CD4-positive, alpha-beta memory T cell (primary cell): ENCODE measurements around the gene FCER2. TPM values are rescaled to one million over a fixed set of nuclear protein-coding genes. Genes with fewer than 3 reads are reported as not detected.

Source experiments
- CTCF ChIA-PET: fragments of 350-600 bp; sonication (Branson Sonifier 250); formaldehyde crosslinking; loops from one replicate; lab custom pipeline; 2021; ENCODE audit warnings: inconsistent platforms; ENCODE audit not compliant: partially characterized antibody; lab: Charles Lee
- POLR2A ChIA-PET: fragments of 350-600 bp; sonication (Branson Sonifier 250); formaldehyde crosslinking; loops from one replicate; lab custom pipeline; 2021; ENCODE audit not compliant: partially characterized antibody; lab: Charles Lee
- DNase-seq, 5 donors: peaks; one replicate each; pipeline versions ENCODE4 v3.0.0 to v3.0.0-alpha.2; 2020 to 2022; ENCODE audit warnings: mixed read lengths in 1 of 5
- H3K27ac ChIP-seq: one replicate; pipeline ENCODE4 v1.7.0; 2013; ENCODE audit warnings: low read depth, low read length
- H3K27me3 ChIP-seq: 2 replicates; pipeline ENCODE4 v1.7.0; 2013; ENCODE audit warnings: mild to moderate bottlenecking, low read length, moderate library complexity; ENCODE audit not compliant: insufficient read depth
- H3K36me3 ChIP-seq: 2 replicates; pipeline ENCODE4 v1.7.0; 2013; ENCODE audit warnings: mild to moderate bottlenecking, low read length, moderate library complexity; ENCODE audit not compliant: insufficient read depth
- H3K4me1 ChIP-seq: 2 replicates; pipeline ENCODE4 v1.7.0; 2013; ENCODE audit warnings: mild to moderate bottlenecking, low read length, moderate library complexity; ENCODE audit not compliant: insufficient read depth
- H3K4me3 ChIP-seq, 2 donors: one replicate each; pipeline ENCODE4 v1.7.0; 2013; ENCODE audit warnings: low read length in 2 of 2, mild to moderate bottlenecking in 1 of 2
- H3K9me3 ChIP-seq, 2 donors: one replicate each; pipeline ENCODE4 v1.7.0; 2013; ENCODE audit warnings: low read length in 2 of 2, control low read depth in 1 of 2; ENCODE audit not compliant: control insufficient read depth in 1 of 2
- H3K27ac Mint-ChIP-seq, 7 donors: one replicate each; pipeline ENCODE4 v1.8.0; 2020 to 2021; ENCODE audit warnings: mixed read lengths in 7 of 7, mild to moderate bottlenecking in 6 of 7, inconsistent platforms in 3 of 7, moderate library complexity in 3 of 7
- H3K27me3 Mint-ChIP-seq, 2 donors: one replicate each; pipeline ENCODE4 v1.8.0; 2020 to 2021; ENCODE audit warnings: mixed read lengths in 2 of 2
- H3K36me3 Mint-ChIP-seq, 2 donors: one replicate each; pipeline ENCODE4 v1.8.0; 2020 to 2021; ENCODE audit warnings: mixed read lengths in 2 of 2, inconsistent platforms in 1 of 2, mild to moderate bottlenecking in 1 of 2
- H3K4me1 Mint-ChIP-seq, 4 donors: one replicate each; pipeline ENCODE4 v1.8.0; 2020 to 2021; ENCODE audit warnings: mixed read lengths in 4 of 4, mild to moderate bottlenecking in 1 of 4
- H3K4me3 Mint-ChIP-seq, 8 donors: one replicate each; pipeline ENCODE4 v1.8.0; 2020 to 2021; ENCODE audit warnings: mixed read lengths in 8 of 8, mild to moderate bottlenecking in 7 of 8, moderate library complexity in 6 of 8, inconsistent platforms in 3 of 8
- H3K9me3 Mint-ChIP-seq, 8 donors: one replicate each; pipeline ENCODE4 v1.8.0; 2020 to 2021; ENCODE audit warnings: mixed read lengths in 8 of 8, mild to moderate bottlenecking in 5 of 8, inconsistent platforms in 3 of 8, moderate library complexity in 1 of 8
- intact Hi-C: fragments of 100-400 bp; cut with micrococcal nuclease; formaldehyde crosslinking; loops from one replicate; pipeline ENCODE4 v1.15.1; 2023
- polyA plus RNA-seq, 2 donors: library from polyadenylated mRNA; unstranded; fragments of 300-500 nt; fragmentation: Illumina TruSeq; gene quantifications; one replicate each; pipeline ENCODE4 v1.2.3, GENCODE V29; 2021
- total RNA-seq, 2 experiments: library from RNA; stranded (reverse); gene quantifications; one replicate each; pipeline ENCODE4 v1.2.3, GENCODE V29; 2021

FCER2 gene
- total and polyA plus RNA-seq, 4 experiments from 2014 or later = 0.93 TPM; not detected in 3

DNA sequence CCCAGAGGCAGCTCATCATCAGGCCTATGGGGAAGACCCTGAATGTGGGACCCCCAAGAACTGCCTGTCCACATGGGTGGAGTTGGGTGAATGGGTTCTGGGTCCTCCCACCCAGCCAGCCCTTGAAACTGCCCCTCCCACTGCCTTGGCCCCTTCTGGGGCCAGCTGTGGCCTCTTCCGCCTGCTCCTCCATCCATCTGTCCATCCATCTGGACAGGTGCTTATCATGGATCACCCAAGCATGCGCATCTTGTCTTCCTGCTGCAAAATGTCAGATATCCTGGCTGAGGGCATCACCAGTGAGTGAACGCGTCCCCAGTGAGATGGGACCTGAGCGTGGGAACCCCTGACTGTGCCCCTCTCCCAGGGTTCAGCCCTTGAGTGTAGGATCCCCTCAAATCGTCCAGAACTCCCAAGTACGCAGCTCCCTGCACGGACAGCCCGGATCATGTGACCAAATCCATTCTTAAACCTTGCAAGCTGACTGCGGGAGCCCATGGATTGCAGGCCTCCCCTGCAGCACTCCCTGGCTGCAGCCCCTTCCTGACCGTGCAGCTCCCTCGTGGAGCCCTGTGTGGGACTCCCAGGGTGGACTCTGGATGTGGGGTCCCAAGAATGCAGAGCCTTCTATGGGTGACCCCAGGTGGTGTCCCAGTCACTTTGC, 63.0 kb downstream of the FCER2 start:
- Mint-ChIP-seq H3K36me3 (peaks cover 7 to 11% of the 10 kb centered on the region in 2 donors), H3K4me1 (peaks cover 20 to 50% (median 34%) of the 10 kb centered on the region in 4 donors), H3K9me3 (no peaks in the 10 kb centered on the region), H3K4me3 (peak overlapping the region in 7 of 8 donors; percentile 14 to 61 (median 41)), H3K27me3 (no peaks in the 10 kb centered on the region), H3K27ac (peak overlapping the region in 4 of 7 donors; percentile 28 to 90 (median 60))
- peak in 1 of 5 donors; percentile 33 for DNase-seq
- intact Hi-C loops = no loop called here
- no peaks in the 10 kb centered on the region for H3K9me3 ChIP-seq
- POLR2A ChIA-PET = interaction anchor here (1.7 to 3.1 kb wide), 3 partner anchors 9 to 282 kb away, joined by 4 to 15 read pairs (median 5); partner anchors contain the start of genes PET100, SNAPC2 and XAB2
- peaks cover 36% of the 10 kb centered on the region for H3K4me1 ChIP-seq
- H3K27ac ChIP-seq = no peak overlapping the region
- CTCF ChIA-PET = no interaction called here
- no peak overlapping the region for H3K4me3 ChIP-seq
- peaks cover 16% of the 10 kb centered on the region for H3K36me3 ChIP-seq
- no peaks in the 10 kb centered on the region for H3K27me3 ChIP-seq

Other genes with a start within 250 kb of the FCER2 start
- gene PEX11G, start 213.1 kb downstream of the FCER2 start, total RNA-seq = under 1 TPM; 0.64 to 0.73 TPM
- 1 to 10 TPM in 1 of 2 donors, under 1 TPM in 1; 0.64 to 1.7 TPM for gene PEX11G, start 213.1 kb downstream of the FCER2 start, polyA plus RNA-seq
- gene ZNF358, start 186.0 kb downstream of the FCER2 start, total RNA-seq = 1 to 10 TPM; 8.4 to 8.7 TPM
- 1 to 10 TPM in 1 of 2 donors, not detected in 1; 1.6 TPM for gene ZNF358, start 186.0 kb downstream of the FCER2 start, polyA plus RNA-seq
- gene MCOLN1, start 179.5 kb downstream of the FCER2 start, total RNA-seq = 10 to 100 TPM; 14.1 to 14.9 TPM
- gene MCOLN1, start 179.5 kb downstream of the FCER2 start, polyA plus RNA-seq = 1 to 10 TPM; 8.0 to 9.1 TPM
- 100 to 1,000 TPM; 168 to 169 TPM for gene PNPLA6, start 166.4 kb downstream of the FCER2 start, total RNA-seq
- 10 to 100 TPM in 1 of 2 donors, 1 to 10 TPM in 1; 4.7 to 14.1 TPM for gene PNPLA6, start 166.4 kb downstream of the FCER2 start, polyA plus RNA-seq
- under 1 TPM; 0.15 to 0.19 TPM for gene CAMSAP3, start 106.3 kb downstream of the FCER2 start, total RNA-seq
- under 1 TPM in 1 of 2 donors, not detected in 1; 0.07 TPM for gene CAMSAP3, start 106.3 kb downstream of the FCER2 start, polyA plus RNA-seq
- gene XAB2, start 72.6 kb downstream of the FCER2 start, total RNA-seq = 10 to 100 TPM; 75.6 to 77.2 TPM
- gene XAB2, start 72.6 kb downstream of the FCER2 start, polyA plus RNA-seq = 1 to 10 TPM; 5.4 to 9.6 TPM
- 100 to 1,000 TPM; 120 to 144 TPM for gene PET100, start 72.3 kb downstream of the FCER2 start, total RNA-seq
- gene PET100, start 72.3 kb downstream of the FCER2 start, polyA plus RNA-seq = 100 to 1,000 TPM; 127 to 279 TPM
- gene PCP2, start 68.4 kb downstream of the FCER2 start, total RNA-seq = 1 to 10 TPM; 5.7 to 6.4 TPM
- gene PCP2, start 68.4 kb downstream of the FCER2 start, polyA plus RNA-seq = 1 to 10 TPM in 1 of 2 donors, under 1 TPM in 1; 0.96 to 1.2 TPM
- gene STXBP2, start 65.0 kb downstream of the FCER2 start, total RNA-seq = 100 to 1,000 TPM; 219 to 220 TPM
- 10 to 100 TPM; 73.1 to 88.8 TPM for gene STXBP2, start 65.0 kb downstream of the FCER2 start, polyA plus RNA-seq
- gene RETN, start 33.1 kb downstream of the FCER2 start, total RNA-seq = not detected
- gene RETN, start 33.1 kb downstream of the FCER2 start, polyA plus RNA-seq = under 1 TPM; 0.48 to 0.94 TPM
- gene MCEMP1, start 25.0 kb downstream of the FCER2 start, total RNA-seq = not detected
- gene MCEMP1, start 25.0 kb downstream of the FCER2 start, polyA plus RNA-seq = not detected
- gene TRAPPC5, start 21.3 kb downstream of the FCER2 start, total RNA-seq = 10 to 100 TPM; 60.7 to 62.1 TPM
- gene TRAPPC5, start 21.3 kb downstream of the FCER2 start, polyA plus RNA-seq = 100 to 1,000 TPM; 144 to 153 TPM
- not detected for gene CLEC4G, start 30.0 kb upstream of the FCER2 start, total RNA-seq
- gene CLEC4G, start 30.0 kb upstream of the FCER2 start, polyA plus RNA-seq = not detected
- under 1 TPM; 0.17 to 0.28 TPM for gene CD209, start 45.4 kb upstream of the FCER2 start, total RNA-seq
- not detected for gene CD209, start 45.4 kb upstream of the FCER2 start, polyA plus RNA-seq
- gene CLEC4M, start 61.1 kb upstream of the FCER2 start, total RNA-seq = not detected
- not detected for gene CLEC4M, start 61.1 kb upstream of the FCER2 start, polyA plus RNA-seq
- gene EVI5L, start 128.1 kb upstream of the FCER2 start, total RNA-seq = 10 to 100 TPM; 11.9 to 14.1 TPM
- 1 to 10 TPM; 1.1 to 2.8 TPM for gene EVI5L, start 128.1 kb upstream of the FCER2 start, polyA plus RNA-seq
- gene PRR36, start 172.3 kb upstream of the FCER2 start, total RNA-seq = under 1 TPM; 0.29 to 0.36 TPM
- under 1 TPM in 1 of 2 donors, not detected in 1; 0.06 TPM for gene PRR36, start 172.3 kb upstream of the FCER2 start, polyA plus RNA-seq
- not detected for gene LRRC8E, start 186.4 kb upstream of the FCER2 start, total RNA-seq
- gene LRRC8E, start 186.4 kb upstream of the FCER2 start, polyA plus RNA-seq = not detected
- 10 to 100 TPM; 59.7 to 62.5 TPM for gene MAP2K7, start 201.7 kb upstream of the FCER2 start, total RNA-seq
- gene MAP2K7, start 201.7 kb upstream of the FCER2 start, polyA plus RNA-seq = 1 to 10 TPM in 1 of 2 donors, under 1 TPM in 1; 0.57 to 2.5 TPM
- under 1 TPM; 0.93 to 1.00 TPM for gene TGFBR3L, start 212.7 kb upstream of the FCER2 start, total RNA-seq
- gene TGFBR3L, start 212.7 kb upstream of the FCER2 start, polyA plus RNA-seq = not detected
- 10 to 100 TPM; 16.3 to 18.9 TPM for gene SNAPC2, start 218.2 kb upstream of the FCER2 start, total RNA-seq
- gene SNAPC2, start 218.2 kb upstream of the FCER2 start, polyA plus RNA-seq = 10 to 100 TPM in 1 of 2 donors, 1 to 10 TPM in 1; 9.0 to 22.1 TPM
- gene CTXN1, start 224.0 kb upstream of the FCER2 start, total RNA-seq = not detected
- not detected for gene CTXN1, start 224.0 kb upstream of the FCER2 start, polyA plus RNA-seq
- 10 to 100 TPM; 71.6 to 71.9 TPM for gene TIMM44, start 241.5 kb upstream of the FCER2 start, total RNA-seq
- gene TIMM44, start 241.5 kb upstream of the FCER2 start, polyA plus RNA-seq = 10 to 100 TPM; 11.6 to 15.4 TPM